Heart left ventricle (tissue), 13 donors: ENCODE measurements around the gene SERPINA9.

Experiments used
- POLR2A ChIP-seq, 2 donors: fragments of 450-650 bp; IDR thresholded peaks; one replicate each; pipeline ENCODE4 v1.6.1; 2017; ENCODE audit warnings: antibody characterized with exemption in 2 of 2, mild to moderate bottlenecking in 2 of 2, moderate library complexity in 2 of 2
- TF ChIP-seq, protein P1 (sequence below), 12 donors: fragments of 200-600 bp; sonication (generic) in 4 of 12; IDR thresholded peaks; one replicate each; pipeline versions ENCODE4 v1.5.0 to v1.8.0; 2018 to 2022; ENCODE audit warnings: antibody characterized with exemption in 12 of 12, mild to moderate bottlenecking in 5 of 12
- donor health status: ischemic (EF 13 %, LVEDD 7.1; RV severe dilation, severe dysfunction).
- donor health status: DM: no; HTN: yes; CAD: no.
- donor health status: DM: no; HTN: no; CAD: no.
- donor health status: ischemic (EF 25% LVEDD 6.9; RV normal size, moderate dysfunction).
- donor health status: ischemic (EF 25% LVEDD 5.7; RV mildly dilated, moderate dysfunction).
- donor health status: ischemic (EF 35%, LVEDD 5.7; RV mildly dilated, moderate dysfunction).
- donor health status: nonischemic (EF 11% LVEDD 7.7; RV severe dilation, severe dysfunction).
- donor health status: DM: yes; HTN: yes; CAD: no.
- donor health status: PGD.
- donor health status: ischemic (EF 29% LVEDD 5.4; RV normal size, mild dysfunction).
- donor health status: nonischemic (EF 23%, LVEDD 6.1; RV moderate dilation, normal function).

DNA sequence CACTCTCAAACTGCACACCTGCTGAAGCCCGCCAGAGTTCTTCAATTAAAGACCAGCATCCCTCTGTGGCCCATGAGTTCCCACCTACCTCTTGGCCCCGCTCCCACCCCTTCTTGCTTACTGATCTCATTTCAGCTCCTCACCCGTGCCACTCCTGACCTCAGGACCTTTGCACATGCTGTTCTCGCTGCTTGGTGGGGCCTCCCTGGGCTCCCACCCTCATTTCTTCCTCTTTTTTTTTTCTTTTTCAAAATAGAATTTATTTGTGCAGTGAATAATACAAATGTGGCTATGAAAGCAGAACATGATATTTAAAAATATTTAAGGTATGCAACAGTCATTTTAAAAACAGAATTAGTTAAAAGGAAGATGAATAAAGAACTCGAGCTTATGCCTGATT, 8.5 kb upstream of the SERPINA9 start:
- TF ChIP-seq, protein P1, sequence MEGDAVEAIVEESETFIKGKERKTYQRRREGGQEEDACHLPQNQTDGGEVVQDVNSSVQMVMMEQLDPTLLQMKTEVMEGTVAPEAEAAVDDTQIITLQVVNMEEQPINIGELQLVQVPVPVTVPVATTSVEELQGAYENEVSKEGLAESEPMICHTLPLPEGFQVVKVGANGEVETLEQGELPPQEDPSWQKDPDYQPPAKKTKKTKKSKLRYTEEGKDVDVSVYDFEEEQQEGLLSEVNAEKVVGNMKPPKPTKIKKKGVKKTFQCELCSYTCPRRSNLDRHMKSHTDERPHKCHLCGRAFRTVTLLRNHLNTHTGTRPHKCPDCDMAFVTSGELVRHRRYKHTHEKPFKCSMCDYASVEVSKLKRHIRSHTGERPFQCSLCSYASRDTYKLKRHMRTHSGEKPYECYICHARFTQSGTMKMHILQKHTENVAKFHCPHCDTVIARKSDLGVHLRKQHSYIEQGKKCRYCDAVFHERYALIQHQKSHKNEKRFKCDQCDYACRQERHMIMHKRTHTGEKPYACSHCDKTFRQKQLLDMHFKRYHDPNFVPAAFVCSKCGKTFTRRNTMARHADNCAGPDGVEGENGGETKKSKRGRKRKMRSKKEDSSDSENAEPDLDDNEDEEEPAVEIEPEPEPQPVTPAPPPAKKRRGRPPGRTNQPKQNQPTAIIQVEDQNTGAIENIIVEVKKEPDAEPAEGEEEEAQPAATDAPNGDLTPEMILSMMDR (IDR thresholded peaks at IDR 0.05) = no peak
- no peak for TF ChIP-seq POLR2A (IDR thresholded peaks at IDR 0.05)
